Measurements from ENCODE around the gene TOP1.

Gene TOP1

DNA sequence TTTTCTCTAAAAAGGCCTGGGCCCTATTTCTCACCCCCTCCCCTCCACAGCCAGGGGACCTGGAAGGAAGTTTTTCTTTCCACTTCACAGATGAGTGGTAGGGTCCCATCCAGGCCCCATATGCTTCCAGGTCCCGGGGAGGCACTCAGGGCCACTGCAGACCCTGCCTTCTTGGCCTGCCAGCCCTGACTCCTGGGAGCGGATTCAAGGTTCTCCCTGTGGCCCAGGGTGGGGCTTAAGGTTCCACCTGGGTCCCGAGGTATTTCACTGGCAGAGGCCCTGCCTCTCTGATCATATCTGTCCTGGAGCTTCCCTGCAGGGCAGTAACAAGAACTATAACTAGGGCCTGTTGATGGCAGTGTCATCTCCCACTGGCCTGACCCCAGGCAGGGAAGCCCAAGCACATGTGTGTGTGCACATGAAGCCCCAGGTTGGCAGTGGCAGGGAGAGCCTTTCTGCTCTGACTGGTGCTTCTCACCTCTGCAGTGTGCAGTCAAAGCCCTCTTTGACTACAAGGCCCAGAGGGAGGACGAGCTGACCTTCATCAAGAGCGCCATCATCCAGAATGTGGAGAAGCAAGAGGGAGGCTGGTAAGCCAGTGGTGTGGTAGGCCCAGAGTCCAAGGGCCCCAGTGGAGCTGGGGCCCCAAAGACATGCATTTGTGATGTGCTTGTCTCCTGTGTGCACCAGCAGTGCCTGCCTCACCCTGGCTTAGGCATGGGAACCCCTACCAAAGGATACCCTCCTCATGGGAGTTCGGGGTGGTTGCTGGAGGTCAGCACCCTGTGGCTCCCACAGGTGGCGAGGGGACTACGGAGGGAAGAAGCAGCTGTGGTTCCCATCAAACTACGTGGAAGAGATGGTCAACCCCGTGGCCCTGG, 139.9 kb downstream of the TOP1 start:
- DNase-seq (ENCODE audit: low read depth in 2 of 2), result no peak

DNA sequence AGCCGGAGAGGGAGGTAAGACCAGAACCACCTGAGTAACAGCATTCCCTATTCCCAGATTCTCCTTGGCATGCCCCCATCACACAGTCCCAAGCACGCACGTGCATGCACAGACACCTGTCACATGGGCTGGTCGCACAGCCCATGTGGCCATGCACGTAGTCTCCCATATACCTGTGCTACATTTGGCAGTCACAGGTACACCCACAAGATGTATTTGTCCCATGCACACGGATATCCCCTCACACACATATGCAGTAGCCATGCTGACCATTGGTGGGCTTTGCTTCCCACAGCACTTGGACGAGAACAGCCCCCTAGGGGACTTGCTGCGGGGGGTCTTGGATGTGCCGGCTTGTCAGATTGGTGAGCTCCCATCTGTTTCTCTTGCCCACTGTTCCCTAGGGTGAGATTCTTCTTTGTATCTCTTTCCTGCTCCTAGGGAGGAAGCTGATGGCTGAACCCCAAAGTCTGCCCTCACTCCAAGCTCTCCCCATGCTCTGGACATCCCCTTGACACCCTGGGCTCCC, 140.6 kb downstream of the TOP1 start:
- DNase-seq (ENCODE audit: low read depth in 2 of 2), result no peak

DNA sequence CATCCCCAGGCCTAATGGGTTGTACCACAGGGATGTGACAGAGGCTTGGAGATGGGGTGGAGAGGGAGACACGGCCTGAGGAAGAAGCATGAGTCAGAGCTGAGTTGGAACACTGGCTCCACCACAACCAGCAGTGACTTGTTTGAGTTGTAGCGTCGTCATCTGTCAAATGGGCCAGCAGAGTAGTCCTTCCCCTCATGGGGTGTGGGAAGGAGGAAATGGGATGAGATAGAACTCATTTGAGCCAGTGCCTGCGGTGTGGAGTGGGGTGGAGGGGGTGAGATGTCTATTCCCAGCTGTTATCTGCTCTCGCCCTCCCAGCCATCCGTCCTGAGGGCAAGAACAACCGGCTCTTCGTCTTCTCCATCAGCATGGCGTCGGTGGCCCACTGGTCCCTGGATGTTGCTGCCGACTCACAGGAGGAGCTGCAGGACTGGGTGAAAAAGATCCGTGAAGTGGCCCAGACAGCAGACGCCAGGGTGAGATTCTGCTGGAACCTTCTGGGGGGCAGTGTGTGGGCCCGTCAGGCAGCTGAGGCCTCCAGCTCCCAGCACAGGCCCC, 141.2 kb downstream of the TOP1 start:
- no peak for DNase-seq (ENCODE audit: low read depth in 2 of 2)

DNA sequence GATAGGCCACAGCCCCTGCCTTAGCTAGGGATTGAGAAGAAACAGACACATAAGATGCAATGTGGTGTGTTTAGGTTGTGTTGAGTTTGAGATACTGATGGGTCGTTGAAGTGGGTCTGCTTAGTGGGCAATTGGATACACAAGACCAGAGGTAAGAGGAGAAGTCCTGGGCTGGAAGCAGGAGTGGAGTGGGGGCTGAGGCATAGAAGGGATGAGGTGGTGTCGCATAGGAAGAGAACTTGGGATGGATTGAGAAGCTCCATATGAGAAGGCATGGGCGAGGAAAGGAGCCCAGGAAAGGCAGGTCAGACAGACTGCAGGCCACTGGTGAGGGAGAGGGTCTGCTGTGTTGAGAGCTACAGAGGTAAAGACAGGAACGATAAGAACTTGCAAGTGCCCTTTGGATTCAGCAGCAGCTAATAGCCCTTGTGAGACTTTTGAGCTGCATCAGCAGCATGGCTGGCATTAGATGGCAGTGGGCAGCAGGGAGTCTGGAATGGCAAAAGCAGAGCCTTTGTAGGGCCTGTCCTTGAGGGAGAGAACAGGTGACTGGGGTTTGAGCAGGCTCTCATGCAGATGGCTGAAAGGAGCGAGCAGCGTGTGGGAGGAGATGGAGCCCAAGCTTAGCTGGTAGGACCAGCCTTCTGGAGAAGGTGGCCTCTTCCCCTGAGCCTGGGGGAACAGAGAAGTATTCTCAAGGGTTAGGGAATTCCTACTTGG, 141.9 kb downstream of the TOP1 start:
- no peak for DNase-seq (ENCODE audit: low read depth in 2 of 2)

DNA sequence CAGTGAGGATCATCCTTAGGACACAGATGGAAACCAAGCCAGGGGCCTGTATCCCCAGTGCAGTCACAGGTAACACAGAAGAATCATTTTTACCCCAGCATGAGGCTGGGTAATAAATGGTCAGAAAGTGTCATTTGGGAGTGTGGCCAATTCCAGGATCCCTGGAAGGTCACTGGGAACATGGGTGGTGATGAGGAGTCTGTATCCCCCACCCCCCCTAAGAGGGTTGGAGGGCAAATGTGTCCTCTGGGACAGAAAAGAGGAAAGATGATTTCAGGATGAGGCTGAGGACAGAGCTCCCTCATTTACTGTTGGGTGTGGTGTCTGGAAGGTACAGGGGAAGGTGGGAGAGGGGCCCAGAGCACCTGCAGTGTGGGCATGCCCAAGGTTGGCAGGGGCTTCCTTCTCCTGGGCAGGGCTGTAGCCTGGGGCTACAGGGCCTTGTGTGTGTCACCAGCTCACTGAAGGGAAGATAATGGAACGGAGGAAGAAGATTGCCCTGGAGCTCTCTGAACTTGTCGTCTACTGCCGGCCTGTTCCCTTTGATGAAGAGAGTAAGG, 143.2 kb downstream of the TOP1 start:
- no peak for DNase-seq (ENCODE audit: low read depth in 2 of 2)

DNA sequence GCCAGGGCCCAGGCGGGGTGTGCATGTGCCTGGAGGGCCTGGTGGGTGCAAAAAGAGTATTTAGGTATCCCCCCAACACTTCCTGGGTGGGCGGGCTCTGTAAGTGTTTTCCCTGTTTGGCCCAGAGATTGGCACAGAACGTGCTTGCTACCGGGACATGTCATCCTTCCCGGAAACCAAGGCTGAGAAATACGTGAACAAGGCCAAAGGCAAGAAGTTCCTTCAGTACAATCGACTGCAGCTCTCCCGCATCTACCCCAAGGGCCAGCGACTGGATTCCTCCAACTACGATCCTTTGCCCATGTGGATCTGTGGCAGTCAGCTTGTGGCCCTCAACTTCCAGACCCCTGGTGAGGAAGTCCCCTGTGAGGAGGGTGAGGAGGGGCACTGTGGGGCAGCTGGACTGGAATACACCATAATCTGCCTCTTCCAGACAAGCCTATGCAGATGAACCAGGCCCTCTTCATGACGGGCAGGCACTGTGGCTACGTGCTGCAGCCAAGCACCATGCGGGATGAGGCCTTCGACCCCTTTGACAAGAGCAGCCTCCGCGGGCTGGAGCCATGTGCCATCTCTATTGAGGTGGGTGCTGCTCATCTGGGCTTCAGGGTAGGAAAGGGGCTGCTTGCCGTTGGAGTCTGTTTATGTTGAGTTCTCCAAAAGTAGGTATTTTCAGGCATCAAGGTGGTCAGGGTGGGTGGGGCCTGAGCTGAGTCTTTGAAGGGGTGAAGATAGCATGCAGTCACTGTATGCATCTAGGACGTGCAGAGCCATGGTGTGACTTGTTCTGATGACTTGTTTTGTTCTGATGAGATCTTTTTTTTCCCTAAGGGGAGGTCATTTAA, 143.9 kb downstream of the TOP1 start:
- no peak for DNase-seq (ENCODE audit: low read depth in 2 of 2)

DNA sequence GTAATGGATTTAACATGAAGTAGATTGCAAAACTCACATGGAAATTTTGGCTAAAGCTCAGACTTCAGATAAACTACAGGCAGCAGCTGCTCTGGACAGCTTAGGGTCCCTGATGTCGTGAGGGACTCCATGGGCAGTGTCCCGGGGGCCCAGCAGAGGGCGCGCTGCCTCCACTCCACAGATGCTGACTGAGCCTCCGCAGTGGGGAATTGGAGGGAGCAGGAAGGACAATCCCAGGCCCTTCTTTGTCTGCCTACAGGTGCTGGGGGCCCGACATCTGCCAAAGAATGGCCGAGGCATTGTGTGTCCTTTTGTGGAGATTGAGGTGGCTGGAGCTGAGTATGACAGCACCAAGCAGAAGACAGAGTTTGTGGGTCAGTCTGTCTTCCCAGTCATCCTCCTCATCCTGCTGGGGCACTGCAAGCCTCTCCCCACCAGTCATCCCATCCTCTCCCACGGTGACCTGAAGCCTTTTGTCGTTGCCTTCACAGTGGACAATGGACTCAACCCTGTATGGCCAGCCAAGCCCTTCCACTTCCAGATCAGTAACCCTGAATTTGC, 144.6 kb downstream of the TOP1 start:
- DNase-seq (ENCODE audit: low read depth in 2 of 2), result peak; percentile 19 to 35

DNA sequence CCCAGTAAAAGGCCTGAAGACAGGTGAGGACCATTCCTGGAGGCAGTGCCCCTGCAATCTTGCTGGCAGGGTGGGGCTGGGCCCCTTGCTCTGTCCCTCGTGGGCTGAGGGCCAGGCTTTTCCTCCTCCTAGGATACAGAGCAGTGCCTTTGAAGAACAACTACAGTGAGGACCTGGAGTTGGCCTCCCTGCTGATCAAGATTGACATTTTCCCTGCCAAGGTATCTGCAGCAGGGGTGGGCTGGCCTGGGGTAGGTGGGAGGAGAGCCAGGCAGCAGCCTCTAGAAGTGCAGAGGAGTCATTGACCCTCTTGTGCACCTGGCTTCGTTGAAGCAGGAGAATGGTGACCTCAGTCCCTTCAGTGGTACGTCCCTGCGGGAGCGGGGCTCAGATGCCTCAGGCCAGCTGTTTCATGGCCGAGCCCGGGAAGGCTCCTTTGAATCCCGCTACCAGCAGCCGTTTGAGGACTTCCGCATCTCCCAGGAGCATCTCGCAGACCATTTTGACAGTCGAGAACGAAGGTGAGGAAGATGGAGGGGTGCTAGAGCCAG, 145.2 kb downstream of the TOP1 start:
- DNase-seq (ENCODE audit: low read depth in 2 of 2), result no peak

All from stimulated activated CD8-positive, alpha-beta memory T cell treated with anti-CD3 and anti-CD28 coated beads, Interleukin-15, amount 100 ng/mL, for 4 hours (primary cell).